H1 (cell line): ENCODE results near the gene ETFB. TPM values are rescaled to one million over a fixed set of nuclear protein-coding genes. Genes with fewer than 3 reads are reported as not detected.
"Not testable (repeated sequence)": the region's sequence is repeated elsewhere in the genome, so short reads cannot be mapped to it uniquely, and the experiment has no call there.

Experiments
- CTCF ChIA-PET: fragments of 300-600 bp; sonication (Branson Sonifier 250); formaldehyde crosslinking; loops from one replicate; lab custom pipeline; 2021; ENCODE audit not compliant: partially characterized antibody; lab: Charles Lee
- POLR2A ChIA-PET: fragments of 300-600 bp; sonication (Branson Sonifier 250); formaldehyde crosslinking; loops from one replicate; lab custom pipeline; 2021; ENCODE audit warnings: inconsistent platforms; ENCODE audit not compliant: partially characterized antibody; lab: Charles Lee
- DNase-seq, 2 experiments: peaks; one replicate each; pipeline versions ENCODE4 v3.0.0 to v3.0.0-alpha.2; 2010 to 2022; ENCODE audit warnings: low spot score in 2 of 2, low read depth in 1 of 2, mixed read lengths in 1 of 2
- FAIRE-seq: peaks from 2 replicates; lab custom pipeline; 2011; peaks lifted over from hg19 to GRCh38; lab: Jason Lieb, UNC
- H2AFZ ChIP-seq: 2 replicates; pipeline ENCODE4 v1.8.1; 2012; ENCODE audit warnings: low read length, inconsistent platforms
- H2AK5ac ChIP-seq: 2 replicates; pipeline ENCODE4 v1.6.1; 2013; ENCODE audit warnings: low read depth, low read length
- H2BK120ac ChIP-seq: replicated peaks from 2 replicates; pipeline ENCODE3; 2013; ENCODE audit warnings: low read depth, low read length, inconsistent platforms
- H2BK12ac ChIP-seq: 2 replicates; pipeline ENCODE4 v1.6.1; 2013; ENCODE audit warnings: low read depth, low read length
- H2BK15ac ChIP-seq: 2 replicates; pipeline ENCODE4 v1.6.1; 2013; ENCODE audit warnings: low read length
- H2BK20ac ChIP-seq: 2 replicates; pipeline ENCODE4 v1.6.1; 2013; ENCODE audit warnings: low read length
- H2BK5ac ChIP-seq: 2 replicates; pipeline ENCODE4 v1.6.1; 2013; ENCODE audit warnings: low read depth, low read length
- H3K14ac ChIP-seq: 2 replicates; pipeline ENCODE4 v1.6.1; 2013; ENCODE audit warnings: inconsistent platforms; ENCODE audit not compliant: insufficient read length
- H3K18ac ChIP-seq: 2 replicates; pipeline ENCODE4 v1.6.1; 2013; ENCODE audit warnings: low read length; ENCODE audit errors: extremely low read depth
- H3K23ac ChIP-seq: 2 replicates; pipeline ENCODE4 v1.6.1; 2013; ENCODE audit warnings: inconsistent platforms; ENCODE audit not compliant: insufficient read length
- H3K23me2 ChIP-seq: 2 replicates; pipeline ENCODE4 v1.6.1; 2013; ENCODE audit warnings: low read depth, low read length
- H3K27ac ChIP-seq: 2 replicates; pipeline ENCODE4 v1.6.1; 2011; ENCODE audit warnings: low read depth, low read length, inconsistent platforms
- H3K27me3 ChIP-seq, 4 experiments: replicated peaks in 1 of 4; 1 replicate in 1 of 4; 2 replicates in 3 of 4; pipeline versions ENCODE4 v1.6.1 to v1.8.1; 2011 to 2013; ENCODE audit warnings: low read length in 3 of 4, mild to moderate bottlenecking in 3 of 4, inconsistent platforms in 2 of 4, mixed read lengths in 2 of 4, moderate library complexity in 1 of 4; ENCODE audit not compliant: control insufficient read depth in 3 of 4, insufficient read depth in 3 of 4; ENCODE audit errors: extremely low read depth in 1 of 4
- H3K36me3 ChIP-seq, 4 experiments: 2 replicates each; pipeline versions ENCODE4 v1.6.1 to v1.8.1; 2011 to 2013; ENCODE audit warnings: mild to moderate bottlenecking in 4 of 4, low read length in 3 of 4, moderate library complexity in 2 of 4, control low read depth in 1 of 4, inconsistent platforms in 1 of 4; ENCODE audit not compliant: insufficient read depth in 4 of 4, control insufficient read depth in 2 of 4
- H3K4ac ChIP-seq: replicated peaks from 2 replicates; pipeline ENCODE3; 2013; ENCODE audit warnings: low read length, low read depth, mixed read lengths, inconsistent platforms; ENCODE audit not compliant: insufficient read length
- H3K4me1 ChIP-seq, 4 experiments: replicated peaks in 1 of 4; 1 replicate in 1 of 4; 2 replicates in 3 of 4; pipeline versions ENCODE4 v1.6.1 to v1.8.1; 2011 to 2013; ENCODE audit warnings: low read length in 3 of 4, inconsistent platforms in 2 of 4, mixed read lengths in 1 of 4; ENCODE audit not compliant: insufficient read depth in 4 of 4, control insufficient read depth in 3 of 4
- H3K4me2 ChIP-seq, 2 experiments: 2 replicates each; pipeline versions ENCODE4 v1.6.1 to v1.8.1; 2011 to 2013; ENCODE audit warnings: low read depth in 2 of 2, low read length in 2 of 2, control low read depth in 1 of 2, inconsistent platforms in 1 of 2, mild to moderate bottlenecking in 1 of 2; ENCODE audit not compliant: insufficient read depth in 1 of 2
- H3K4me3 ChIP-seq, 4 experiments: fragments of 200-600, 300-600 bp in 1 of 4; sonication (generic), shearing (Covaris generic), sonication (Bioruptor Twin) in 1 of 4; 2 replicates each; pipeline versions ENCODE4 v1.5.1 to v1.8.1; 2011 to 2016; ENCODE audit warnings: low read length in 4 of 4, low read depth in 3 of 4, control low read depth in 2 of 4, inconsistent platforms in 2 of 4, mild to moderate bottlenecking in 2 of 4, mixed read lengths in 1 of 4, moderate library complexity in 1 of 4; ENCODE audit not compliant: insufficient read depth in 2 of 4; ENCODE audit errors: extremely low read depth in 1 of 4
- H3K56ac ChIP-seq: replicated peaks from 2 replicates; pipeline ENCODE3; 2013; ENCODE audit warnings: low read depth, mild to moderate bottlenecking, mixed read lengths, low read length, inconsistent platforms; ENCODE audit not compliant: insufficient read length
- H3K79me1 ChIP-seq: 2 replicates; pipeline ENCODE4 v1.6.1; 2013; ENCODE audit warnings: low read depth, low read length, control low read depth
- H3K79me2 ChIP-seq, 2 experiments: 2 replicates each; pipeline versions ENCODE4 v1.6.1 to v1.8.1; 2012 to 2013; ENCODE audit warnings: low read length in 2 of 2, mild to moderate bottlenecking in 2 of 2, inconsistent platforms in 1 of 2; ENCODE audit not compliant: insufficient read depth in 2 of 2, control insufficient read depth in 1 of 2
- H3K9ac ChIP-seq, 4 experiments: replicated peaks in 1 of 4; 1 replicate in 1 of 4; 2 replicates in 3 of 4; pipeline versions ENCODE4 v1.6.1 to v1.8.1; 2011 to 2013; ENCODE audit warnings: low read depth in 3 of 4, low read length in 3 of 4, control low read depth in 2 of 4, mild to moderate bottlenecking in 2 of 4, moderate library complexity in 2 of 4, inconsistent platforms in 1 of 4; ENCODE audit errors: extremely low read depth in 1 of 4
- H3K9me3 ChIP-seq, 2 experiments: 2 replicates each; pipeline versions ENCODE4 v1.6.1 to v1.8.1; 2012 to 2013; ENCODE audit warnings: mild to moderate bottlenecking in 2 of 2, moderate library complexity in 2 of 2, control low read depth in 1 of 2, inconsistent platforms in 1 of 2, low read depth in 1 of 2, low read length in 1 of 2, mixed read lengths in 1 of 2; ENCODE audit not compliant: insufficient read depth in 2 of 2
- H4K20me1 ChIP-seq, 2 experiments: replicated peaks in 1 of 2; 2 replicates each; pipeline versions ENCODE3 to v1.8.1; 2011 to 2013; ENCODE audit warnings: inconsistent platforms in 2 of 2, low read length in 2 of 2, mild to moderate bottlenecking in 1 of 2; ENCODE audit not compliant: insufficient read depth in 2 of 2, control insufficient read depth in 1 of 2
- H4K5ac ChIP-seq: 2 replicates; pipeline ENCODE4 v1.6.1; 2013; ENCODE audit warnings: low read length, low read depth, mixed read lengths, inconsistent platforms; ENCODE audit not compliant: insufficient read length
- H4K8ac ChIP-seq: 2 replicates; pipeline ENCODE4 v1.8.0; 2013; ENCODE audit warnings: mild to moderate bottlenecking, moderate library complexity, low read length, inconsistent platforms; ENCODE audit not compliant: insufficient read depth; ENCODE audit errors: extremely low read depth
- H4K91ac ChIP-seq: replicated peaks from 2 replicates; pipeline ENCODE3; 2013; ENCODE audit warnings: low read length, mixed read lengths, inconsistent platforms; ENCODE audit not compliant: insufficient read length
- HDAC6 ChIP-seq: IDR thresholded peaks from one replicate; pipeline ENCODE4 v1.7.1; 2012; ENCODE audit warnings: low read depth, mild to moderate bottlenecking, inconsistent platforms, low read length, moderate library complexity
- WGBS, 2 experiments: shearing (Covaris generic) in 1 of 2; methylation state at CpG; one replicate each; pipeline versions ENCODE4 v1.1.6 to v1.1.7; 2013 to 2015; ENCODE audit warnings: low lambda C conversion rate in 2 of 2, mixed read lengths in 2 of 2, inconsistent platforms in 1 of 2, low coverage in 1 of 2, missing lambda C conversion rate in 1 of 2; ENCODE audit not compliant: insufficient replicate concordance in 2 of 2, insufficient coverage in 1 of 2, insufficient read length in 1 of 2; ENCODE audit errors: extremely low coverage in 1 of 2, missing lambda C conversion rate in 1 of 2; 5-methylcytosine and 5-hydroxymethylcytosine counted together
- polyA plus RNA-seq, 7 experiments: library from polyadenylated mRNA; depleted of rRNA in 3 of 7; stranded (reverse) in 5 of 7; unstranded in 2 of 7; fragments of >200 nt in 5 of 7; fragments of 200-250 nt in 2 of 7; gene quantifications; 1 replicate in 5 of 7; 2 replicates in 1 of 7; 4 replicates in 1 of 7; pipeline versions ENCODE4 v1.2.1 to v1.2.3, GENCODE V29; 2011 to 2013; ENCODE audit warnings: missing spikeins in 2 of 7, mixed read lengths in 2 of 7
- total RNA-seq: library from RNA; stranded (reverse); fragmentation: NEBNext Ultra II Directional; extraction: Animal tissue kit (Norgen Biotek cat#: 25700); gene quantifications from 2 replicates; pipeline ENCODE4 v1.2.1, GENCODE V29; 2021

Gene ETFB
- total and polyA plus RNA-seq, 2 of the 8 experiments (the other 6 are each of a cell fraction or from before 2014, with no cell fraction given) = 40.0 to 66.5 TPM

GRCh38 chr19:51402117-51402516 is 35.9 kb upstream of the ETFB start (continued):
- TF ChIP-seq HDAC6 = no peak

GRCh38 chr19:51399936-51400335 is 33.7 kb upstream of the ETFB start:
- peaks cover 23 to 24% of the 10 kb centered on the region in 2 experiments for H3K9me3 ChIP-seq
- H3K27ac ChIP-seq, H3K9ac ChIP-seq, H2AK5ac ChIP-seq, H3K18ac ChIP-seq, H4K5ac ChIP-seq, H4K91ac ChIP-seq, H3K4ac ChIP-seq, H3K4me2 ChIP-seq, H3K23me2 ChIP-seq, FAIRE-seq, H3K79me1 ChIP-seq, H3K4me1 ChIP-seq, DNase-seq, H4K8ac ChIP-seq, H2BK120ac ChIP-seq, H2AFZ ChIP-seq, H3K36me3 ChIP-seq, H3K14ac ChIP-seq, H3K27me3 ChIP-seq, H2BK12ac ChIP-seq, H3K4me3 ChIP-seq, H2BK20ac ChIP-seq, H2BK15ac ChIP-seq, H3K79me2 ChIP-seq, H4K20me1 ChIP-seq, H2BK5ac ChIP-seq, H3K23ac ChIP-seq, H3K56ac ChIP-seq: not testable (repeated sequence)
- 78% methylated on average over 7 of the region's 7 CpGs; no CpG with 5 or more reads in 1 of the 2 experiments for WGBS, 2 experiments
- CTCF ChIA-PET = interaction anchor here (1.4 to 7.0 kb wide), 6 partner anchors 9 to 72 kb away, joined by 4 to 74 read pairs (median 18); partner anchors contain the start of gene ETFB
- POLR2A ChIA-PET = interaction anchor here (0.8 kb wide), 1 partner anchor 18 kb away, joined by 4 read pairs; no protein-coding TSS in a partner anchor
